Measurements from ENCODE around the gene FIP1L1.

Gene FIP1L1

DNA sequence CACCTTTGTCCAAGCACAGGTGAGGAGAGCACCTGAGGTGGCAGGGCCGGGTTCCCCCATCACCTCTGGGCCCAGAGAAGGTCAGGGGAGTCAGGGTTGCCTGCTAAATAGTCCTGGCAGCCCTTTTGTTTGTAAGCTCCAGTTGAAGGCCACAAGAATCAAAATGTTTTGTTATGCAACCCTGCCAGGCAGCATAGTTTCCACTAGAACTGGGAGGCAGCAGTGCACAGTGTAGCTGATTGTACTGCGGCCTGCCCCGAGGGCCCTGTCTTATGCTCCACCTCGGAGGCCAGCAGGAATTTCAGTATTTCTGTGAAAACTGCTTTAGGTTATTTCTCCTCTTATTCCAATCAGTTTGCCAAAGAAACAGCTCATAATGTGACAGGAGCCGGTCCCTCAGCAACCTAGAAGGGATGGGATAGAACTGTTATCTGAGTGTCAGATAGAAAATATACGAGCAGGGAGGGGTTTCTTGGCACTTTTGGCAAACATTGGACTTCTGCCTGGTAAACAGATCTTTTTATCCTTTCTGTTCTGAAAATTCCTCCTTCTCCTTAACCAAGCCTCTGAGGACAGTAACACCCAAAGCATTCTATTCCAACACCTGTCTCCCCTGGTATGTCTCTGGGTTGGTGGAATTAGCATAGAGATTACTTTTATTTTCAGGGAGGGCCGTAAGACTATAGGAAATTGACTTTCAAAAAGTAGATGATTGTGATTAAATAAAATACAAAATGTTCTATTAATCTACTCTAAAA, 120.2 kb downstream of the FIP1L1 start:
- H3K9ac ChIP-seq (ENCODE audit: low read length) = no peak overlapping the region
- H3K4me1 ChIP-seq (ENCODE audit: control insufficient read depth, insufficient read depth, low read length) = no peaks in the 10 kb centered on the region
- H3K27me3 ChIP-seq (ENCODE audit: control insufficient read depth, insufficient read depth, low read length) = no peaks in the 10 kb centered on the region
- no peaks in the 10 kb centered on the region for H3K36me3 ChIP-seq (ENCODE audit: control insufficient read depth, insufficient read depth, low read length)
- no peaks in the 10 kb centered on the region for H3K9me3 ChIP-seq (ENCODE audit: control insufficient read depth, low read length)
- no peak overlapping the region for H3K4me3 ChIP-seq (ENCODE audit: low read length)

DNA sequence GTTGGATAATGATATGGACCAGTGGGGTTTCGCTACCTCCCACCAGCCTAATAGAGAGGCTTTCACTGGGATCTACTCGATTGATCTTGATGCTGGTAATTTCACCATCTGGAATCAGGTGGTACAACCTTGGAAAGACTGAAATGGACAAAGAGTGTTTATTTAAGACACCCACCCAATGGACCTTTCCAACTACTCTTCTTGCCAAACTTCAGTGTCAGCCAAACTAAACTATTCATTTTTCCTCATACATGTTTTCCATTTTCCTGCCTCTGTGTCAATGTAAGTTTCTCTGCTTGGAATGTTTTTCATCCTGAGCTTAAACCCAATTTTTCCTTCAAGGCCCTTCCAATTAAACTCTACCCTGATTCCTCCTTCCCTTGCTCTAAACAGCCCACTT, 121.3 kb downstream of the FIP1L1 start:
- Histone ChIP-seq H3K36me3 (ENCODE audit: control insufficient read depth, insufficient read depth, low read length) (no peaks in the 10 kb centered on the region), H3K9ac (ENCODE audit: low read length) (no peak overlapping the region), H3K4me1 (ENCODE audit: control insufficient read depth, insufficient read depth, low read length) (no peaks in the 10 kb centered on the region), H3K27me3 (ENCODE audit: control insufficient read depth, insufficient read depth, low read length) (no peaks in the 10 kb centered on the region), H3K9me3 (ENCODE audit: control insufficient read depth, low read length) (no peaks in the 10 kb centered on the region), H3K4me3 (ENCODE audit: low read length) (no peak overlapping the region)

GRCh38 chr4:53499791-53500190, 122.3 kb downstream of the FIP1L1 start:
- Histone ChIP-seq H3K4me3 (ENCODE audit: low read length) (no peak overlapping the region), H3K9me3 (ENCODE audit: control insufficient read depth, low read length) (no peaks in the 10 kb centered on the region), H3K27me3 (ENCODE audit: control insufficient read depth, insufficient read depth, low read length) (no peaks in the 10 kb centered on the region), H3K36me3 (ENCODE audit: control insufficient read depth, insufficient read depth, low read length) (no peaks in the 10 kb centered on the region), H3K4me1 (ENCODE audit: control insufficient read depth, insufficient read depth, low read length) (no peaks in the 10 kb centered on the region), H3K9ac (ENCODE audit: low read length) (no peak overlapping the region)

DNA sequence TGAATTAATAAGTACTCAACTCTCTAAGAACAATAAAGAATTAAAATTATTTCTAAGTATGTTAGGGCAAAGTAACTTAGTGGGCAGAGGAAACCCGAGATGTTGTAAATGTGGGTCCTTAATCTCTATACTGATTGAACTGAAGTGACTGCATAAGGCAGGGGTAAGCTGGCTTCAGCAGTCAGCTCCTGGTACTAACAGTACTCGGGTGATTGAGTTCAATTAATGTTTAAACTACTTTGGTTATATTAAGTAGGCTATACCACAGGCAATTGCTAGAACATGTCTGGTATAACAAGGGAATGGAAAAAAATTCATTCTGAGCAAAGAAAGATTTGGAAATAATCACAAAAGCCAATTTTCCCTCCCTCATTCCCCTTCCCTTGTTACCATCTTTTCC, 123.1 kb downstream of the FIP1L1 start:
- Histone ChIP-seq H3K27me3 (ENCODE audit: control insufficient read depth, insufficient read depth, low read length) (no peaks in the 10 kb centered on the region), H3K4me3 (ENCODE audit: low read length) (no peak overlapping the region), H3K4me1 (ENCODE audit: control insufficient read depth, insufficient read depth, low read length) (no peaks in the 10 kb centered on the region), H3K9me3 (ENCODE audit: control insufficient read depth, low read length) (no peaks in the 10 kb centered on the region), H3K9ac (ENCODE audit: low read length) (no peak overlapping the region), H3K36me3 (ENCODE audit: control insufficient read depth, insufficient read depth, low read length) (no peaks in the 10 kb centered on the region)

DNA sequence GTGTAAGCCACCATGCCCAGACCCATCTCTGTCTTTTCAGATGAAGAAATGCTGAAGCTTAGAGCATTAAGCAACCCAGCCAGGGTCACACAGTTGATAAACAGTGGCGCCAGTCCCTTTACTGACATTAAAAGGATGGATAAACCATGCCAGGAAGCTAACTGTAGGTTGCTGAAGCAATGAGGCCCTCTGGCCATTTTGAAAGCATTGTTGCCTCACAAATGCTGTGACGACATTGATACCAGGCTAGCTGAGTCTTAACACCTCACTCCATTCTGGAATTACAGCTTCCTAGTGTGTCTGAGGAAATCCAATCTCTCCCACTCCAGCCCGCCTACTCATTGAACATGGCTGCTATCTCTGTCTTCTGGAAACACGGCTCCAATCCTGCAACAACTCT, 124.1 kb downstream of the FIP1L1 start:
- Histone ChIP-seq H3K4me1 (ENCODE audit: control insufficient read depth, insufficient read depth, low read length) (no peaks in the 10 kb centered on the region), H3K27me3 (ENCODE audit: control insufficient read depth, insufficient read depth, low read length) (no peaks in the 10 kb centered on the region), H3K36me3 (ENCODE audit: control insufficient read depth, insufficient read depth, low read length) (no peaks in the 10 kb centered on the region), H3K9ac (ENCODE audit: low read length) (no peak overlapping the region), H3K9me3 (ENCODE audit: control insufficient read depth, low read length) (no peaks in the 10 kb centered on the region), H3K4me3 (ENCODE audit: low read length) (no peak overlapping the region)

DNA sequence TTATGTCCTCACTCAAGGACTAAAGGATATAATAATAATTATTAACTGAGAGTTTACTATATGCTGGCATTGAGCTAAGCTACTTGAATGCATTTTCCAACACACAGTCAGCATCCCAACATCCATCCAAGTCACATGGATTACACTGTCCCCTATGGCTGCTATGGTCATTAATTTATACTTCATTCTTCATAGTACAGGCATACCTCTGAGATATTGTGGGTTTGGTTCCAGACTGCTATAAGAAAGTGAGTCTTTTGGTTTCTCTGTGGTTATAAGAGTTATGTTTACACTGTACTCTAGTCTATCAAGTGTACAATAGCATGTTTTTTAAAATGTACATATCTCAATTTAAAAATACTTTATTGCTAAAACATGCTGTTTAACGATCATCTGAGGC, 124.7 kb downstream of the FIP1L1 start:
- H3K9ac ChIP-seq (ENCODE audit: low read length) = no peak overlapping the region
- no peaks in the 10 kb centered on the region for H3K27me3 ChIP-seq (ENCODE audit: control insufficient read depth, insufficient read depth, low read length)
- H3K36me3 ChIP-seq (ENCODE audit: control insufficient read depth, insufficient read depth, low read length) = no peaks in the 10 kb centered on the region
- H3K4me3 ChIP-seq (ENCODE audit: low read length) = no peak overlapping the region
- peaks cover 1% of the 10 kb centered on the region for H3K4me1 ChIP-seq (ENCODE audit: control insufficient read depth, insufficient read depth, low read length)
- H3K9me3 ChIP-seq (ENCODE audit: control insufficient read depth, low read length) = no peaks in the 10 kb centered on the region

GRCh38 chr4:53505947-53506346, 128.5 kb downstream of the FIP1L1 start:
- Histone ChIP-seq H3K36me3 (ENCODE audit: control insufficient read depth, insufficient read depth, low read length) (no peaks in the 10 kb centered on the region), H3K9ac (ENCODE audit: low read length) (no peak overlapping the region), H3K9me3 (ENCODE audit: control insufficient read depth, low read length) (no peaks in the 10 kb centered on the region), H3K4me1 (ENCODE audit: control insufficient read depth, insufficient read depth, low read length) (peaks cover 11% of the 10 kb centered on the region), H3K27me3 (ENCODE audit: control insufficient read depth, insufficient read depth, low read length) (no peaks in the 10 kb centered on the region), H3K4me3 (ENCODE audit: low read length) (no peak overlapping the region)

DNA sequence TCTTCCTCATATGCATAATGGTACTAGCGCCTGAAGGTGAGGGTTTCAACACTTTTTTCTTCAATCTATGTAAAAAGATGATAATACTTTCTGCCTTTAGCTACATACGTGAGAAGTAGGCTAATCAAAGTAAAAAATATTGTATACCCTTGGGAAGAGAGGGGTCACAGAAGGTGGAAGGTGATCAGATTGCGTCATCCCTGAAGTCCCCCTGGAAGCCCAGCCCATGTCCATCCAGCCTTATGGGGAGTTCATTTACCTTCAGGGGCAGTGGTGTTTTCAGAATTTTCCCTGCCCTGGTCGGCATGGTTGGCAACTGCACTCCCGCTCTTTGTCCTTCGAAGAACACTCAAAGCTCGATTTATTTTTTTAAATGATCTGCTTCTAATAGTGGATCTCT, 129.6 kb downstream of the FIP1L1 start:
- H3K4me1 ChIP-seq (ENCODE audit: control insufficient read depth, insufficient read depth, low read length) = peaks cover 11% of the 10 kb centered on the region
- no peak overlapping the region for H3K4me3 ChIP-seq (ENCODE audit: low read length)
- no peaks in the 10 kb centered on the region for H3K36me3 ChIP-seq (ENCODE audit: control insufficient read depth, insufficient read depth, low read length)
- H3K27me3 ChIP-seq (ENCODE audit: control insufficient read depth, insufficient read depth, low read length) = no peaks in the 10 kb centered on the region
- no peak overlapping the region for H3K9ac ChIP-seq (ENCODE audit: low read length)
- H3K9me3 ChIP-seq (ENCODE audit: control insufficient read depth, low read length) = no peaks in the 10 kb centered on the region

DNA sequence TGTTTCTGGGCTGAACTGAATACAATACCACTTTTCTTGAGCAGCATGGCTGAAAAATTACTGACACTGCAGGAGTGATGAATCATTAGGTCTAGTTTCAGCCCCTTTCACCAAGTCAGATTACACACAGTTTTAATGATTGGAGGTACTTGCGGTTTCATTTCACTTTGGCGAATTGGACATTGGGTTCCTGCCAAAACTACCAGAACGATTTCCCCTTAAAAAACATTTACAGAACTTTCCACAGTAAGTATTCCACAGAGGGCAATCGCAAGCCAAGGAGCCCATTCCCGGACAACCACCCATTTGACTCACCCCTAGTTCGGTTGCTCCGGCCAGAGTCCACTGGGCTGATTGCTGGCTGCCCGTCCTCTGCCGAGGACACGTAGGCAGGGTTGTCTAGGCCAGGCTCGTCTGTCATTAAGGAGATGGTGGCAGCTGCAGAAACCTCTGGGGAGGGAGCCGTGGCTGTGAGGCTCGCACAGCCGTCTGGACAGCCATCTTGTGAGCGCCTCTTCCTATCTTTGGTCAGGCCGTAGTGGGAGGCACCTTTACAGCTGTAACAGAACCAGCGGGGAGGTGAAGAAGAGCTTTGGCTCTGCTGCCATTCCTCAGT, 130.3 kb downstream of the FIP1L1 start:
- no peak overlapping the region for H3K4me3 ChIP-seq (ENCODE audit: low read length)

DNA sequence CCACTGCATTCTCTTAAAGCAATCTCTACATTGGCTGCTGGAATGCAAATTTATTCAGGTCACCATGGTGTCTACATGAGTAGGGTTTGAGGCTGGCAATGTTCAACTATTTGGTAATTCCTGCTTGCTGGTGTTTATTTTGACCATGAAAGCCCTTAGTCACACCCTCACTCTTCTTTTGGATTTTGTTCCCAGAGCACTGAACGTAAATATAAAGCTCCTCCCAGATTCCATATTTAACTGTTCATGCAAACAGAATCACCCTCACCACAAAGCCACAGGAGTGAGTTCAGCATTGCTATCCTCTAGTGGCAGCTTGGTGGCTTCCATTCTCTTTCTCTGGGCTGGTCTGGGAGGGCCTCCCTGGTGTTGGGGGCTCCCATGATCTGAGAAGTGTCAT, 131.0 kb downstream of the FIP1L1 start:
- Histone ChIP-seq H3K4me3 (ENCODE audit: low read length) (no peak overlapping the region), H3K27me3 (ENCODE audit: control insufficient read depth, insufficient read depth, low read length) (no peaks in the 10 kb centered on the region), H3K9me3 (ENCODE audit: control insufficient read depth, low read length) (no peaks in the 10 kb centered on the region), H3K9ac (ENCODE audit: low read length) (no peak overlapping the region), H3K36me3 (ENCODE audit: control insufficient read depth, insufficient read depth, low read length) (no peaks in the 10 kb centered on the region), H3K4me1 (ENCODE audit: control insufficient read depth, insufficient read depth, low read length) (peaks cover 11% of the 10 kb centered on the region)

More for the DNA sequence above, 130.3 kb downstream of the FIP1L1 start:
- H3K36me3 ChIP-seq (ENCODE audit: control insufficient read depth, insufficient read depth, low read length) = no peaks in the 10 kb centered on the region
- H3K27me3 ChIP-seq (ENCODE audit: control insufficient read depth, insufficient read depth, low read length) = no peaks in the 10 kb centered on the region
- no peaks in the 10 kb centered on the region for H3K9me3 ChIP-seq (ENCODE audit: control insufficient read depth, low read length)
- H3K4me1 ChIP-seq (ENCODE audit: control insufficient read depth, insufficient read depth, low read length) = peaks cover 11% of the 10 kb centered on the region
- no peak overlapping the region for H3K9ac ChIP-seq (ENCODE audit: low read length)

GRCh38 chr4:53510321-53510720, 132.9 kb downstream of the FIP1L1 start:
- Histone ChIP-seq H3K4me3 (ENCODE audit: low read length) (no peak overlapping the region), H3K27me3 (ENCODE audit: control insufficient read depth, insufficient read depth, low read length) (no peaks in the 10 kb centered on the region), H3K4me1 (ENCODE audit: control insufficient read depth, insufficient read depth, low read length) (peaks cover 11% of the 10 kb centered on the region), H3K9ac (ENCODE audit: low read length) (no peak overlapping the region), H3K9me3 (ENCODE audit: control insufficient read depth, low read length) (no peaks in the 10 kb centered on the region), H3K36me3 (ENCODE audit: control insufficient read depth, insufficient read depth, low read length) (no peaks in the 10 kb centered on the region)

Measured in mucosa of stomach (tissue), 1 donor.